Osteocyte (in vitro differentiated cells): ENCODE results near the gene SAMM50. TPM values are rescaled to one million over a fixed set of nuclear protein-coding genes. Genes with fewer than 3 reads are reported as not detected.

Experiments used
- DNase-seq: peaks from one replicate; pipeline ENCODE4 v3.0.0; 2021; ENCODE audit warnings: mixed read lengths; ENCODE audit not compliant: unreplicated experiment; ENCODE audit errors: extremely low spot score
- H3K27ac Mint-ChIP-seq: one replicate; pipeline ENCODE4 v1.8.0; 2021; ENCODE audit warnings: mild to moderate bottlenecking, mixed read lengths; ENCODE audit not compliant: unreplicated experiment
- H3K27me3 Mint-ChIP-seq: one replicate; pipeline ENCODE4 v1.8.0; 2021; ENCODE audit warnings: mixed read lengths; ENCODE audit not compliant: unreplicated experiment
- H3K36me3 Mint-ChIP-seq: one replicate; pipeline ENCODE4 v1.8.0; 2021; ENCODE audit warnings: mixed read lengths; ENCODE audit not compliant: unreplicated experiment
- H3K4me1 Mint-ChIP-seq: one replicate; pipeline ENCODE4 v1.8.0; 2021; ENCODE audit warnings: mixed read lengths; ENCODE audit not compliant: unreplicated experiment
- H3K4me3 Mint-ChIP-seq: one replicate; pipeline ENCODE4 v1.8.0; 2021; ENCODE audit warnings: mild to moderate bottlenecking, moderate library complexity, mixed read lengths; ENCODE audit not compliant: unreplicated experiment
- H3K9me3 Mint-ChIP-seq: one replicate; pipeline ENCODE4 v1.8.0; 2021; ENCODE audit warnings: mixed read lengths; ENCODE audit not compliant: unreplicated experiment
- CTCF ChIP-seq: fragments of 200-600 bp; sonication (generic); IDR thresholded peaks from 2 replicates; pipeline ENCODE4 v1.5.0; 2021; ENCODE audit warnings: antibody characterized with exemption, mild to moderate bottlenecking, moderate library complexity
- total RNA-seq: library from RNA; stranded (reverse); gene quantifications from 2 replicates; pipeline ENCODE4 v1.2.1, GENCODE V29; 2021

Gene SAMM50
- total RNA-seq, 1 donor from 2014 or later, result 42.6 TPM

GRCh38 chr22:44026066-44026629, 70.9 kb downstream of the SAMM50 start:
- Mint-ChIP-seq H3K4me3 (no peak overlapping the region), H3K27ac (no peak overlapping the region), H3K36me3 (no peaks in the 10 kb centered on the region), H3K27me3 (no peaks in the 10 kb centered on the region), H3K9me3 (no peaks in the 10 kb centered on the region), H3K4me1 (peaks cover 7% of the 10 kb centered on the region)
- no peak for TF ChIP-seq CTCF
- no peak for DNase-seq

GRCh38 chr22:44026630-44027511, 71.6 kb downstream of the SAMM50 start:
- no peak for DNase-seq
- no peak for TF ChIP-seq CTCF
- H3K4me1 Mint-ChIP-seq, result peaks cover 7% of the 10 kb centered on the region
- no peaks in the 10 kb centered on the region for H3K36me3 Mint-ChIP-seq
- H3K4me3 Mint-ChIP-seq, result no peak overlapping the region
- H3K27ac Mint-ChIP-seq, result no peak overlapping the region
- H3K9me3 Mint-ChIP-seq, result no peaks in the 10 kb centered on the region
- no peaks in the 10 kb centered on the region for H3K27me3 Mint-ChIP-seq

GRCh38 chr22:44028091-44028490, 72.8 kb downstream of the SAMM50 start:
- DNase-seq, result no peak
- Mint-ChIP-seq H3K27me3 (no peaks in the 10 kb centered on the region), H3K27ac (no peak overlapping the region), H3K36me3 (no peaks in the 10 kb centered on the region), H3K4me3 (no peak overlapping the region), H3K9me3 (no peaks in the 10 kb centered on the region), H3K4me1 (peaks cover 5% of the 10 kb centered on the region)
- no peak for TF ChIP-seq CTCF

- DNase-seq, result no peak
- Mint-ChIP-seq H3K27ac (no peak overlapping the region), H3K27me3 (no peaks in the 10 kb centered on the region), H3K4me3 (no peak overlapping the region), H3K9me3 (no peaks in the 10 kb centered on the region), H3K36me3 (no peaks in the 10 kb centered on the region), H3K4me1 (peaks cover 5% of the 10 kb centered on the region)
- no peak for TF ChIP-seq CTCF
Observed at GRCh38 chr22:44029069-44029468, 73.8 kb downstream of the SAMM50 start.

- no peak for TF ChIP-seq CTCF
- Mint-ChIP-seq H3K4me1 (peaks cover 3% of the 10 kb centered on the region), H3K9me3 (no peaks in the 10 kb centered on the region), H3K36me3 (no peaks in the 10 kb centered on the region), H3K27me3 (no peaks in the 10 kb centered on the region), H3K4me3 (no peak overlapping the region), H3K27ac (no peak overlapping the region)
- DNase-seq, result no peak
Observed at GRCh38 chr22:44030051-44030701, 74.9 kb downstream of the SAMM50 start.
